ENCODE results near the gene ANKRD36. TPM values are rescaled to one million over a fixed set of nuclear protein-coding genes. Genes with fewer than 3 reads are reported as not detected.
"Not testable (repeated sequence)": the region's sequence is repeated elsewhere in the genome, so short reads cannot be mapped to it uniquely, and the experiment has no call there.

Gene ANKRD36
- total RNA-seq, 1 experiment from 2014 or later: 2.8 TPM

- not testable (repeated sequence) for H3K36me3 ChIP-seq (replicated peaks; ENCODE audit: control insufficient read depth, insufficient read depth, low read length); H3K4me3 ChIP-seq (ENCODE audit: insufficient read depth, low read depth, low read length); DNase-seq; H3K27me3 ChIP-seq (ENCODE audit: control insufficient read depth, insufficient read depth, low read length)
Observed at GRCh38 chr2:97200887-97201286, 87.9 kb downstream of the ANKRD36 start.

GRCh38 chr2:97202643-97203250, 89.8 kb downstream of the ANKRD36 start:
- H3K4me3 ChIP-seq (ENCODE audit: insufficient read depth, low read depth, low read length); H3K36me3 ChIP-seq (replicated peaks; ENCODE audit: control insufficient read depth, insufficient read depth, low read length); DNase-seq; H3K27me3 ChIP-seq (ENCODE audit: control insufficient read depth, insufficient read depth, low read length): not testable (repeated sequence)

GRCh38 chr2:97210325-97210724, 97.4 kb downstream of the ANKRD36 start:
- Histone ChIP-seq H3K36me3 (replicated peaks; ENCODE audit: control insufficient read depth, insufficient read depth, low read length) (no peaks in the 10 kb centered on the region), H3K27me3 (ENCODE audit: control insufficient read depth, insufficient read depth, low read length) (no peaks in the 10 kb centered on the region), H3K4me3 (ENCODE audit: insufficient read depth, low read depth, low read length) (no peak overlapping the region)
- DNase-seq: no peak

GRCh38 chr2:97215025-97215424, 102.1 kb downstream of the ANKRD36 start:
- not testable (repeated sequence) for H3K27me3 ChIP-seq (ENCODE audit: control insufficient read depth, insufficient read depth, low read length); H3K4me3 ChIP-seq (ENCODE audit: insufficient read depth, low read depth, low read length); DNase-seq; H3K36me3 ChIP-seq (replicated peaks; ENCODE audit: control insufficient read depth, insufficient read depth, low read length)

- H3K27me3 ChIP-seq (ENCODE audit: control insufficient read depth, insufficient read depth, low read length): not testable (repeated sequence)
Observed at GRCh38 chr2:97230848-97231585, 118.1 kb downstream of the ANKRD36 start.

GRCh38 chr2:97232981-97233380, 120.0 kb downstream of the ANKRD36 start:
- not testable (repeated sequence) for H3K36me3 ChIP-seq (replicated peaks; ENCODE audit: control insufficient read depth, insufficient read depth, low read length); DNase-seq; H3K27me3 ChIP-seq (ENCODE audit: control insufficient read depth, insufficient read depth, low read length); H3K4me3 ChIP-seq (ENCODE audit: insufficient read depth, low read depth, low read length)

More at GRCh38 chr2:97230848-97231585, 118.1 kb downstream of the ANKRD36 start:
- DNase-seq; H3K36me3 ChIP-seq (replicated peaks; ENCODE audit: control insufficient read depth, insufficient read depth, low read length); H3K4me3 ChIP-seq (ENCODE audit: insufficient read depth, low read depth, low read length): not testable (repeated sequence)

GRCh38 chr2:97233660-97234295, 120.8 kb downstream of the ANKRD36 start:
- H3K36me3 ChIP-seq (replicated peaks; ENCODE audit: control insufficient read depth, insufficient read depth, low read length); H3K4me3 ChIP-seq (ENCODE audit: insufficient read depth, low read depth, low read length); H3K27me3 ChIP-seq (ENCODE audit: control insufficient read depth, insufficient read depth, low read length); DNase-seq: not testable (repeated sequence)

- H3K27me3 ChIP-seq (ENCODE audit: control insufficient read depth, insufficient read depth, low read length); H3K36me3 ChIP-seq (replicated peaks; ENCODE audit: control insufficient read depth, insufficient read depth, low read length); H3K4me3 ChIP-seq (ENCODE audit: insufficient read depth, low read depth, low read length); DNase-seq: not testable (repeated sequence)
Observed at GRCh38 chr2:97261192-97261591, 148.2 kb downstream of the ANKRD36 start.

- not testable (repeated sequence) for H3K27me3 ChIP-seq (ENCODE audit: control insufficient read depth, insufficient read depth, low read length); DNase-seq; H3K4me3 ChIP-seq (ENCODE audit: insufficient read depth, low read depth, low read length); H3K36me3 ChIP-seq (replicated peaks; ENCODE audit: control insufficient read depth, insufficient read depth, low read length)
Observed at GRCh38 chr2:97266449-97266848, 153.5 kb downstream of the ANKRD36 start.

GRCh38 chr2:97267411-97268074, 154.6 kb downstream of the ANKRD36 start:
- no peak overlapping the region for H3K4me3 ChIP-seq (ENCODE audit: insufficient read depth, low read depth, low read length)
- H3K36me3 ChIP-seq (replicated peaks; ENCODE audit: control insufficient read depth, insufficient read depth, low read length): no peaks in the 10 kb centered on the region
- H3K27me3 ChIP-seq (ENCODE audit: control insufficient read depth, insufficient read depth, low read length): no peaks in the 10 kb centered on the region
- no peak for DNase-seq

GRCh38 chr2:97268075-97268591, 155.2 kb downstream of the ANKRD36 start:
- not testable (repeated sequence) for H3K4me3 ChIP-seq (ENCODE audit: insufficient read depth, low read depth, low read length); DNase-seq; H3K36me3 ChIP-seq (replicated peaks; ENCODE audit: control insufficient read depth, insufficient read depth, low read length)

GRCh38 chr2:97276232-97276798, 163.4 kb downstream of the ANKRD36 start:
- H3K36me3 ChIP-seq (replicated peaks; ENCODE audit: control insufficient read depth, insufficient read depth, low read length); H3K27me3 ChIP-seq (ENCODE audit: control insufficient read depth, insufficient read depth, low read length); H3K4me3 ChIP-seq (ENCODE audit: insufficient read depth, low read depth, low read length); DNase-seq: not testable (repeated sequence)

More at GRCh38 chr2:97268075-97268591, 155.2 kb downstream of the ANKRD36 start:
- H3K27me3 ChIP-seq (ENCODE audit: control insufficient read depth, insufficient read depth, low read length): not testable (repeated sequence)

GRCh38 chr2:97285187-97285586, 172.2 kb downstream of the ANKRD36 start:
- not testable (repeated sequence) for H3K4me3 ChIP-seq (ENCODE audit: insufficient read depth, low read depth, low read length); H3K36me3 ChIP-seq (replicated peaks; ENCODE audit: control insufficient read depth, insufficient read depth, low read length); H3K27me3 ChIP-seq (ENCODE audit: control insufficient read depth, insufficient read depth, low read length); DNase-seq

GRCh38 chr2:97293687-97294086, 180.7 kb downstream of the ANKRD36 start:
- not testable (repeated sequence) for H3K27me3 ChIP-seq (ENCODE audit: control insufficient read depth, insufficient read depth, low read length); DNase-seq; H3K4me3 ChIP-seq (ENCODE audit: insufficient read depth, low read depth, low read length)

More at GRCh38 chr2:97293687-97294086, 180.7 kb downstream of the ANKRD36 start:
- not testable (repeated sequence) for H3K36me3 ChIP-seq (replicated peaks; ENCODE audit: control insufficient read depth, insufficient read depth, low read length)
